ENCODE results near the gene HSD17B8.

DNA sequence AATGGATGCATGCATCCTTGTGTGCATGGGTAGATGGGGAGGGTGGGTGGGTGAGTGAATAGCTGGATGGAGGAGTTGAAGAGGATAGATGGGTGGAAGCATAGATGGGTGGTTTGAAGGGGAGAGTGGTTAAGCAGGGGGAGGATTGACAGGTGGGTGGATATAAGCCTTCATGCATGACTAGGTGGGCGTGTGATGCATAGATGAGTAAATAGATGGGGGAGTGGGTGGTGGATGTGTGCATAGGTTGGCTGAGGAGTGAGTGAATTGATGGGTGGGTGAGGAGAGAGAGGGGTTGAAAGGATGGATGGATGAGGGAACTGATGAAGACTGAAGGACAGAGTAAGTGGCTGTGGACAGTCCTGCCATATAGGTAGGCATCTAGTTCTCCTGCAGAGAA, 16.6 kb upstream of the HSD17B8 start:
- TF ChIP-seq, protein P1, sequence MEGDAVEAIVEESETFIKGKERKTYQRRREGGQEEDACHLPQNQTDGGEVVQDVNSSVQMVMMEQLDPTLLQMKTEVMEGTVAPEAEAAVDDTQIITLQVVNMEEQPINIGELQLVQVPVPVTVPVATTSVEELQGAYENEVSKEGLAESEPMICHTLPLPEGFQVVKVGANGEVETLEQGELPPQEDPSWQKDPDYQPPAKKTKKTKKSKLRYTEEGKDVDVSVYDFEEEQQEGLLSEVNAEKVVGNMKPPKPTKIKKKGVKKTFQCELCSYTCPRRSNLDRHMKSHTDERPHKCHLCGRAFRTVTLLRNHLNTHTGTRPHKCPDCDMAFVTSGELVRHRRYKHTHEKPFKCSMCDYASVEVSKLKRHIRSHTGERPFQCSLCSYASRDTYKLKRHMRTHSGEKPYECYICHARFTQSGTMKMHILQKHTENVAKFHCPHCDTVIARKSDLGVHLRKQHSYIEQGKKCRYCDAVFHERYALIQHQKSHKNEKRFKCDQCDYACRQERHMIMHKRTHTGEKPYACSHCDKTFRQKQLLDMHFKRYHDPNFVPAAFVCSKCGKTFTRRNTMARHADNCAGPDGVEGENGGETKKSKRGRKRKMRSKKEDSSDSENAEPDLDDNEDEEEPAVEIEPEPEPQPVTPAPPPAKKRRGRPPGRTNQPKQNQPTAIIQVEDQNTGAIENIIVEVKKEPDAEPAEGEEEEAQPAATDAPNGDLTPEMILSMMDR (conservative IDR thresholded peaks at IDR 0.05; ENCODE audit: low read length): no peak
- TF ChIP-seq EZH2phosphoT487 (IDR thresholded peaks at IDR 0.05; ENCODE audit: borderline replicate concordance, low read depth, low read length): no peak

All from OCI-LY7 (cell line).